Stimulated activated CD8-positive, alpha-beta memory T cell treated with anti-CD3 and anti-CD28 coated beads, Interleukin-7, amount 100 ng/mL, for 48 hours (primary cell): Measurements from ENCODE around the gene WIPF2.
A peak's percentile ranks its signal among the peaks of the same experiment; 100 is the strongest.

Source experiments
- DNase-seq, 2 donors: peaks; one replicate each; pipeline ENCODE4 v3.0.0-alpha.2; 2020; ENCODE audit warnings: low read depth in 1 of 2; ENCODE audit errors: extremely low read depth in 1 of 2

WIPF2 gene

GRCh38 chr17:40312131-40312731 lies 93.1 kb downstream of the WIPF2 start:
- DNase-seq: no peak

GRCh38 chr17:40312893-40313667 lies 94.0 kb downstream of the WIPF2 start:
- DNase-seq: no peak

DNA sequence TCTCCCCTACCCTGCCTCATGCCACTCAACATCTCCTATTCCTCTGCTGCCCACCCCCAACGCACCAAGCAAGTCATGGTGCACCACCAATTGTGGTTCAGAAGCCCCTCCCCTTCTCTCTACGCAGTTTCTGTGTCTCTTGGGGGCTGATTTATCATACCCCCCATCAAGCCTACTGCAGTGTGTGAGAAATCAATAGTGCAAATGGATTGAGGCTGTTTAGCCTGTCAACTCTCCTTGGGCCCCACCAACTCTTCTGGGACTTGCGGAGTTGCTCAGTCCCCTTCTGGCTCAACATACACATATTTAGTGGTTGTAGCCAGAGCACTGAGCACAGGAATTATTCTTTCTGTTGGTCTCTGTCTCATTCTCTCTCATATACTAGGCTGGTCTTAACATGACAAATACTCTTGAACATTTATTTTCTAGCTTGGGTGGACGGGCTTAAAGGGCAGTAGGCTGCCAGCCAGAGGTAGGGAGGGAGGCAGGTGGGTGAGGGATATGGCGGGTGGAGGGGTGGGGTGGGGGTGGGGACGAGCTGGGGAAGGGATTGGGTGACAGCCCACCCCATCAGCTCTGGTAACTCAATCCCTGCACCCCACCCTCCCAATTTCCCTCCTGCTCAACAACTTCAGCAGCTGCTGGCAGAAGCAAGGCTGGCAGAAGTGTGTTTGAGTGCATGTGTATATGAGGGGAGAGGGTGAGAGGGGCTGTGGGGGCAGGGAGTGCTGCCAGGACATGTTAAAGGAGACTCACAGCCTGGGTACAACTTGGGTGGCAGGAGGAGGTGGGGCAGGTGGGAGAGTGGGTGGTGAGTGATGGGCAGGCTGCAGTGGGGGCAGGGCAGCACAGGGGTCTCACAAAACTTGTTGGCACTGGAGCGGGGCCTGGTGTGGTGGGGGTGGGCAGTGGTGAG lies 94.8 kb downstream of the WIPF2 start:
- DNase-seq: no peak

- peak in 1 of 2 donors; percentile 83 for DNase-seq
Measured at GRCh38 chr17:40314584-40314956, 95.5 kb downstream of the WIPF2 start.

DNA sequence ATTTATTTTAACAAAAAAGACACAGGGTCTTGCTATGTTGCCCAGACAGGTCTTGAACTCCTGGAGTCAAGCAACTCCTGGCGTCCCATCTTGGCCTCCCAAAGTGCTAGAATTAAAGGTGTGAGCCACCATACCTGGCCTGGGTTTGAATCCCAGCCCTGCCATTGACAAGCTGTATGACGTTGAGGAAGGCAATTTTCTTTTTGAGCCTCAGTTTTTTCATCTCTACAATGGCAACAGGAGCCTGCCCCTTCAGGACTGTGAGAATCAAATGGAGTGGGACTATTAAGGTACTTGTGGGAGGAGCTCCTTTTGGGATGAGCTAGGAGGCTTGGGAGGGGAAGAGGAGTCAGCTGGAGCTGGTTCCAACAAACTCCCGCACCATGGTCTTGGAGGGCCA lies 96.1 kb downstream of the WIPF2 start:
- no peak for DNase-seq

GRCh38 chr17:40315678-40316570 lies 96.8 kb downstream of the WIPF2 start:
- DNase-seq: no peak

DNA sequence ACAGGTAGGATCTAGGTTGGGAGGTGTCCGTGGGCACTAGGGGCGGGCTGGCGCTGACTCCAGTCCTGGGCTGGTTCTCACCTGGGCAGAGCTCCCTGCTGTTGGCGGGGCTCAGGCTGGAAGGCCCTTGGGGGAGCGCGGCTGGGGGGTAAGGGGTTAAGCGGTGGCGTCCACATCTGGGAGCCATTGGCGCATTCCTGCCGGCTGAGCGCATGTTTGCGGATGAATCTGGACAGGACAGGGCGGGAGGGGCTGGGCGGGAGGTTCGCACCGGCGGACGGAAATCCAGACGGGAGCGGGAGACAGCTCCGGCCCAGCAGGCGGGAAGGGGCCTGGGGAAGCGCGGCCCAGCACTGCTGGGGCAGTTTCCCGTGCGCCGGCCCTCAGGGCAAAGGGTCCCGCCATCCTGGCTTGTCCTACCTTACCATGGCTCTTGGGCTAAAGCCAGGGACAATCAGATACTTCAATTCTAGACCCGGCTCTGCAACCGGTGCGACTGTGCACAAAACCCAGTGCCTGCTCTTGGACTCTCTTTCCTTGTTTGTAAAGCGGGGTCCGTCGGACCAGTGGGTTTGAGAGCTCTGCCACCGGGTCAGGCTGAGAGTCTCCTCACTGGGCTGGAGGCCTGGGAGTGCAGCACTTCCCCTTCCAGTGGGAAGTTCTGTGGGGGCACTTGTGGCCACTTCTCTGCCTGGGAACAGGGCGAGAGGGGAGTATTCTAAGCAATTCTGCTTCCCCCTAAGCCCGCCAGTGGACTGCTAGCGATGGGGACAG lies 97.7 kb downstream of the WIPF2 start:
- DNase-seq: no peak

- no peak for DNase-seq
Measured at GRCh38 chr17:40317345-40317873, 98.3 kb downstream of the WIPF2 start.

DNA sequence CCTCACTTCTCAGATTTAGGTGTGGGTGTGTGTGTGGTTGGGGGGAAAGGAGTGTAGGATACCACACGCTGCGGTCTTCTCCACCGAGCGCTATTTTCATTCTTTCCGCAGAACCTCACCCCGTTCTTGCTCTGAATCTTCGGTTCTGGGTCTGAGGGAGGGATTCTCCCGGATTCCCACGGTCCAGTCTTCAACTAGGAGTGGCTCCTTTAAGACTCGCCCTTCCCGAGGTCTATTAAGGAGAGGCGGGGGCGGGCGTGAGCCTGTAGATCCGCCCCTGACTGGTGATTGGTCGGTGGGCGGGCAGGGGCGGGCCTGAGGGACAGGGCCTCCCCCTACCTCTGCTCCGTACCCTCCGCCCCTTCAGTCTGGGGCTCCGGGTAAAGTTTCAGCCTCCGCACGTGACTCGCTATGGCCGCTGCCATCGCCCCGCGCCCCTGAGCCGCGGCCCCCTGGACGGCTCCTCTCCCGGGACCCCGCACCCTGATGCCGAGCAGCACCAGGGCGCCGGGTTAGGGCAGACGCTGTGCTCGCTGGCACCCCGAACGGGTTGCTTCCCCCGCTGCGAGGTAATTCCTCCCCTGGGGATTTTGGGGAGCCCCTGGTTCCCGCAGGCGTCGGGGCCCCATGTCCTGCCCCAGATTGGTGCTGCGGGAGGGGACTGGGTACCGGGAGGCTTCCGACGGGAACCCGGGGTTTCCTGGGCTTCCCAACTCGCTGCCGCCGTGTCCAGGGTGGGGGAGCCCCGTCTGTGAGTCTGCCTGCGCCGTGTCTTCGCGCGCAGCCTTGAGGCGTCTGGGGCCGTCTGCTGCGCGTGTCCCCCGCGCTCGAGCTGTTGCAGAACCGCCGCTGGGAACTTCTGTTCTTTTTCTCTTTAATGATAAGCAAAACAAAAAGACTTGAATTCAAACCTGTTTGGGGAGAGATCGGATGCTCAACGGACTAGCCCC lies 99.1 kb downstream of the WIPF2 start:
- DNase-seq: peak; percentile 85 to 87

GRCh38 chr17:40318830-40319391 lies 99.8 kb downstream of the WIPF2 start:
- DNase-seq: no peak

DNA sequence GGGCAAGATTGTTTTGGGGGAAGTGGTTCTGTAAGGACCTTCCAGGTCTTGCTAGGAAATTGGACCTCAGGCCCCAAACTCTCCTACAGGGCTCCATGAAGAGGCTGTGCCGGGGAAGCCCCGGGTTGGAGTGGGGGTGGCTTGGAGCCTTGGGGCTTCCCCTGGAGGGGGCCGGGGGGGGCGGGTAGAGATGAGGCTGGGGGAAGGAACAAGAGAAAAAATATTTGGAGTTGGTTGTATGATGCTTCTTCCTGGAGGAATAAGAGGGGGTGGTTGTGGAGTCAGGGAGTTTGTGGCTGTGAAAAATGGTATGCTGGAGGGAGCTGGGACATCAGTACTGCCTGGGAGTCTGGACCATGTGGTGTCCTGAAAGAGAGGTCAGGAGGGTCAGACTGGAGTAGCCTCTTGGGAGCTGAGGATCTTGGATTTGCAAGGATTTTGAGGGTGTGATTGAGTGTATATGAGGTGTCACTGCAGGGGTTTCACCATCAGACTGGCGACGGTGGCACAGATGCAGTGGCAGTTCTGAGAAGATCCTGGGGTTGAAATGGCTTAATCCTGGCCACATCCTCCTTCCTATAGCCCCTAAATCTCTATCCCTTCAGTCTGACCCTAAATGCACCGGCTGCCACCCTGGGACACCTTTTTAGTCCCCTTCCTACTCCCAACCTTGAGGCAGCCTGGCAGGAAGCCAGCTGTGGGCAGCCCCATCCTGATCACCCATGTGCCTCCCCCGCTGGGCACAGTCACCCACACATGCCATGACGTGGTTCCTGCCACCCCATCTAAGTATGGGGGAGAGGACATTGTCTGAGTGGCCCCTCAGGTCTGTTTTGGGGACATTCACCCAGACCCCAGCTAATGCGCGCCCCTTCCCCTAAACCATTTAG lies 100.8 kb downstream of the WIPF2 start:
- DNase-seq: no peak

GRCh38 chr17:40320756-40321523 lies 101.8 kb downstream of the WIPF2 start:
- no peak for DNase-seq

DNA sequence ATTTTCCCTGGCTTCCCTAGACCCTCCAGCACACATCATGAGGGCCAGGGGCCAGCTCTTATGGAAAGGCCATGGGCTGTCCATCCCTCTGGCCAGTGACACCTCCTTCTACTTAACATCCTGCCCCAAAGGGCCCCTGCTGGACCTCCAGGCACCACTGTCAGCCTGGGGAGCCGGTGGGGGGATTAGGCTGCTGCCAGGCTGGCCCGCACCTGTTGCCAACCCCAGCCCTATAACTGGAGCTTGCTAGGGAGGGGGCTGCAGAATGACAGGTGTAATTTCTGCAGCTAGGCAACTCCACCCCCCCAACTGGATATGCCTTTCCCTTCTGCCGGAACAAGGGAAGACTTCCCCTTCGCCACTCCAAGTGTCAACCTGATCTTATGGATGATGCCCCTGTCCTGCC lies 102.4 kb downstream of the WIPF2 start:
- no peak for DNase-seq

- no peak for DNase-seq
Measured at GRCh38 chr17:40321961-40322357, 102.9 kb downstream of the WIPF2 start.

- DNase-seq: peak; percentile 74 to 81
Measured at GRCh38 chr17:40322358-40323315, 103.5 kb downstream of the WIPF2 start.
